Tibial artery (tissue), 4 donors: ENCODE results near the gene DHX30.

ENCODE experiments used
- DNase-seq, 2 donors: peaks; one replicate each; pipeline ENCODE4 v3.0.0-alpha.2; 2019
- H3K27ac ChIP-seq, 2 donors: fragments of 200-600 bp; sonication (generic) in 1 of 2; 1 replicate in 1 of 2; 2 replicates in 1 of 2; pipeline ENCODE4 v1.5.1; 2018 to 2019; ENCODE audit warnings: mild to moderate bottlenecking in 1 of 2
- H3K27me3 ChIP-seq, 2 donors: fragments of 200-600 bp; sonication (generic) in 1 of 2; one replicate each; pipeline versions ENCODE4 v1.5.1 to v1.6.0; 2016 to 2019
- H3K36me3 ChIP-seq, 3 donors: fragments of 200-600 bp; sonication (generic) in 2 of 3; one replicate each; pipeline ENCODE4 v1.5.1; 2016 to 2019; ENCODE audit warnings: mild to moderate bottlenecking in 2 of 3
- H3K4me1 ChIP-seq, 4 donors: fragments of 200-600 bp; sonication (generic) in 2 of 4; 1 replicate in 3 of 4; 2 replicates in 1 of 4; pipeline ENCODE4 v1.5.1; 2016 to 2019
- H3K4me3 ChIP-seq, 2 donors: fragments of 200-600 bp; sonication (generic) in 1 of 2; 1 replicate in 1 of 2; 2 replicates in 1 of 2; pipeline ENCODE4 v1.5.1; 2018 to 2019; ENCODE audit warnings: mild to moderate bottlenecking in 2 of 2
- H3K9me3 ChIP-seq, 3 donors: fragments of 200-600 bp; sonication (generic) in 1 of 3; one replicate each; pipeline ENCODE4 v1.5.1; 2016 to 2019
- CTCF ChIP-seq, 2 experiments: fragments of 200-600 bp in 1 of 2; fragments of 450-650 bp in 1 of 2; IDR thresholded peaks; one replicate each; pipeline ENCODE4 v1.5.1; 2017 to 2019; ENCODE audit warnings: antibody characterized with exemption in 2 of 2, mild to moderate bottlenecking in 1 of 2, moderate library complexity in 1 of 2
- intact Hi-C: fragments of 100-400 bp; cut with DNase I; formaldehyde crosslinking; loops from one replicate; pipeline ENCODE4 v1.15.0; 2023; ENCODE audit warnings: low total_unique reads

The DHX30 gene

GRCh38 chr3:47890828-47891612 is 88.1 kb downstream of the DHX30 start:
- peaks cover 0 to 33% (median 14%) of the 10 kb centered on the region in 4 donors for H3K4me1 ChIP-seq
- H3K9me3 ChIP-seq = no peaks in the 10 kb centered on the region
- no peak for TF ChIP-seq CTCF (IDR thresholded peaks at IDR 0.05)
- peak; percentile 52 to 62 for DNase-seq
- intact Hi-C loops = no loop called here
- H3K27ac ChIP-seq = peak overlapping the region; percentile 59 to 61
- H3K36me3 ChIP-seq = peaks cover 0 to 44% (median 3%) of the 10 kb centered on the region in 3 donors
- no peaks in the 10 kb centered on the region for H3K27me3 ChIP-seq
- no peak overlapping the region for H3K4me3 ChIP-seq

- Histone ChIP-seq H3K4me3 (no peak overlapping the region), H3K4me1 (peaks cover 0 to 33% (median 14%) of the 10 kb centered on the region in 4 donors), H3K27ac (peak overlapping the region; percentile 59 to 61), H3K9me3 (no peaks in the 10 kb centered on the region), H3K27me3 (no peaks in the 10 kb centered on the region), H3K36me3 (peaks cover 0 to 49% (median 3%) of the 10 kb centered on the region in 3 donors)
- no peak for TF ChIP-seq CTCF (IDR thresholded peaks at IDR 0.05)
- no peak for DNase-seq
- intact Hi-C loops = no loop called here
These were observed 88.7 kb downstream of the DHX30 start for GRCh38 chr3:47891613-47892005.

GRCh38 chr3:47892286-47893040 is 89.5 kb downstream of the DHX30 start:
- no peak for TF ChIP-seq CTCF (IDR thresholded peaks at IDR 0.05)
- intact Hi-C loops = no loop called here
- DNase-seq = no peak
- Histone ChIP-seq H3K9me3 (no peaks in the 10 kb centered on the region), H3K36me3 (peaks cover 0 to 58% (median 8%) of the 10 kb centered on the region in 3 donors), H3K4me1 (peaks cover 0 to 33% (median 14%) of the 10 kb centered on the region in 4 donors), H3K27me3 (no peaks in the 10 kb centered on the region), H3K27ac (peak overlapping the region in 1 of 2 donors; percentile 61), H3K4me3 (no peak overlapping the region)

GRCh38 chr3:47895241-47895640 is 92.3 kb downstream of the DHX30 start:
- Histone ChIP-seq H3K27me3 (no peaks in the 10 kb centered on the region), H3K4me3 (no peak overlapping the region), H3K4me1 (peaks cover 0 to 21% (median 11%) of the 10 kb centered on the region in 4 donors), H3K27ac (no peak overlapping the region), H3K9me3 (no peaks in the 10 kb centered on the region), H3K36me3 (peaks cover 6 to 78% (median 18%) of the 10 kb centered on the region in 3 donors)
- intact Hi-C loops = no loop called here
- TF ChIP-seq CTCF (IDR thresholded peaks at IDR 0.05) = no peak
- DNase-seq = no peak

- H3K9me3 ChIP-seq = no peaks in the 10 kb centered on the region
- H3K27ac ChIP-seq = no peak overlapping the region
- TF ChIP-seq CTCF (IDR thresholded peaks at IDR 0.05) = no peak
- peaks cover 0 to 7% (median 0%) of the 10 kb centered on the region in 4 donors for H3K4me1 ChIP-seq
- no peak for DNase-seq
- no peaks in the 10 kb centered on the region for H3K27me3 ChIP-seq
- intact Hi-C loops = no loop called here
- no peak overlapping the region for H3K4me3 ChIP-seq
- peaks cover 6 to 71% (median 18%) of the 10 kb centered on the region in 3 donors for H3K36me3 ChIP-seq
These were observed 93.8 kb downstream of the DHX30 start for GRCh38 chr3:47896736-47897135.
